Measurements from ENCODE around the gene DYRK1A.

DYRK1A gene

GRCh38 chr21:37551331-37551992 lies 184.9 kb downstream of the DYRK1A start:
- Histone ChIP-seq H3K27me3 (ENCODE audit: control insufficient read depth, insufficient read depth, low read length) (no peaks in the 10 kb centered on the region), H3K4me1 (ENCODE audit: control insufficient read depth, insufficient read depth, low read length) (no peaks in the 10 kb centered on the region), H3K9ac (ENCODE audit: low read depth, low read length) (no peak overlapping the region), H3K9me3 (ENCODE audit: control insufficient read depth, insufficient read depth, low read length) (no peaks in the 10 kb centered on the region), H3K4me3 (ENCODE audit: low read depth, low read length) (no peak overlapping the region), H3K36me3 (ENCODE audit: control insufficient read depth, insufficient read depth, low read length) (no peaks in the 10 kb centered on the region)

- H3K27me3 ChIP-seq (ENCODE audit: control insufficient read depth, insufficient read depth, low read length): no peaks in the 10 kb centered on the region
- no peaks in the 10 kb centered on the region for H3K9me3 ChIP-seq (ENCODE audit: control insufficient read depth, insufficient read depth, low read length)
- H3K4me3 ChIP-seq (ENCODE audit: low read depth, low read length): no peak overlapping the region
- no peaks in the 10 kb centered on the region for H3K36me3 ChIP-seq (ENCODE audit: control insufficient read depth, insufficient read depth, low read length)
- H3K9ac ChIP-seq (ENCODE audit: low read depth, low read length): no peak overlapping the region
- H3K4me1 ChIP-seq (ENCODE audit: control insufficient read depth, insufficient read depth, low read length): no peaks in the 10 kb centered on the region
These were observed 185.4 kb downstream of the DYRK1A start for GRCh38 chr21:37551993-37552355.

GRCh38 chr21:37552496-37553029 lies 186.0 kb downstream of the DYRK1A start:
- Histone ChIP-seq H3K4me1 (ENCODE audit: control insufficient read depth, insufficient read depth, low read length) (no peaks in the 10 kb centered on the region), H3K4me3 (ENCODE audit: low read depth, low read length) (no peak overlapping the region), H3K27me3 (ENCODE audit: control insufficient read depth, insufficient read depth, low read length) (no peaks in the 10 kb centered on the region), H3K36me3 (ENCODE audit: control insufficient read depth, insufficient read depth, low read length) (peaks cover 2% of the 10 kb centered on the region), H3K9ac (ENCODE audit: low read depth, low read length) (no peak overlapping the region), H3K9me3 (ENCODE audit: control insufficient read depth, insufficient read depth, low read length) (no peaks in the 10 kb centered on the region)

GRCh38 chr21:37553078-37553481 lies 186.5 kb downstream of the DYRK1A start:
- no peak overlapping the region for H3K4me3 ChIP-seq (ENCODE audit: low read depth, low read length)
- no peaks in the 10 kb centered on the region for H3K4me1 ChIP-seq (ENCODE audit: control insufficient read depth, insufficient read depth, low read length)
- no peaks in the 10 kb centered on the region for H3K9me3 ChIP-seq (ENCODE audit: control insufficient read depth, insufficient read depth, low read length)
- H3K27me3 ChIP-seq (ENCODE audit: control insufficient read depth, insufficient read depth, low read length): no peaks in the 10 kb centered on the region
- no peak overlapping the region for H3K9ac ChIP-seq (ENCODE audit: low read depth, low read length)
- peaks cover 2% of the 10 kb centered on the region for H3K36me3 ChIP-seq (ENCODE audit: control insufficient read depth, insufficient read depth, low read length)

GRCh38 chr21:37554661-37555379 lies 188.2 kb downstream of the DYRK1A start:
- no peaks in the 10 kb centered on the region for H3K27me3 ChIP-seq (ENCODE audit: control insufficient read depth, insufficient read depth, low read length)
- no peaks in the 10 kb centered on the region for H3K4me1 ChIP-seq (ENCODE audit: control insufficient read depth, insufficient read depth, low read length)

GRCh38 chr21:37555672-37556261 lies 189.2 kb downstream of the DYRK1A start:
- Histone ChIP-seq H3K4me3 (ENCODE audit: low read depth, low read length) (no peak overlapping the region), H3K9me3 (ENCODE audit: control insufficient read depth, insufficient read depth, low read length) (no peaks in the 10 kb centered on the region), H3K27me3 (ENCODE audit: control insufficient read depth, insufficient read depth, low read length) (no peaks in the 10 kb centered on the region), H3K9ac (ENCODE audit: low read depth, low read length) (no peak overlapping the region), H3K4me1 (ENCODE audit: control insufficient read depth, insufficient read depth, low read length) (no peaks in the 10 kb centered on the region), H3K36me3 (ENCODE audit: control insufficient read depth, insufficient read depth, low read length) (peaks cover 2% of the 10 kb centered on the region)

More at GRCh38 chr21:37554661-37555379, 188.2 kb downstream of the DYRK1A start:
- Histone ChIP-seq H3K9ac (ENCODE audit: low read depth, low read length) (no peak overlapping the region), H3K4me3 (ENCODE audit: low read depth, low read length) (no peak overlapping the region), H3K36me3 (ENCODE audit: control insufficient read depth, insufficient read depth, low read length) (peaks cover 2% of the 10 kb centered on the region), H3K9me3 (ENCODE audit: control insufficient read depth, insufficient read depth, low read length) (no peaks in the 10 kb centered on the region)

- no peak overlapping the region for H3K9ac ChIP-seq (ENCODE audit: low read depth, low read length)
- peaks cover 3% of the 10 kb centered on the region for H3K27me3 ChIP-seq (ENCODE audit: control insufficient read depth, insufficient read depth, low read length)
- H3K36me3 ChIP-seq (ENCODE audit: control insufficient read depth, insufficient read depth, low read length): peaks cover 2% of the 10 kb centered on the region
- no peak overlapping the region for H3K4me3 ChIP-seq (ENCODE audit: low read depth, low read length)
- no peaks in the 10 kb centered on the region for H3K4me1 ChIP-seq (ENCODE audit: control insufficient read depth, insufficient read depth, low read length)
- no peaks in the 10 kb centered on the region for H3K9me3 ChIP-seq (ENCODE audit: control insufficient read depth, insufficient read depth, low read length)
These were observed 190.8 kb downstream of the DYRK1A start for GRCh38 chr21:37557261-37557950.

GRCh38 chr21:37558676-37559211 lies 192.2 kb downstream of the DYRK1A start:
- Histone ChIP-seq H3K36me3 (ENCODE audit: control insufficient read depth, insufficient read depth, low read length) (peaks cover 2% of the 10 kb centered on the region), H3K9me3 (ENCODE audit: control insufficient read depth, insufficient read depth, low read length) (no peaks in the 10 kb centered on the region), H3K4me3 (ENCODE audit: low read depth, low read length) (no peak overlapping the region), H3K27me3 (ENCODE audit: control insufficient read depth, insufficient read depth, low read length) (peaks cover 13% of the 10 kb centered on the region), H3K9ac (ENCODE audit: low read depth, low read length) (no peak overlapping the region), H3K4me1 (ENCODE audit: control insufficient read depth, insufficient read depth, low read length) (no peaks in the 10 kb centered on the region)

- Histone ChIP-seq H3K4me3 (ENCODE audit: low read depth, low read length) (no peak overlapping the region), H3K9me3 (ENCODE audit: control insufficient read depth, insufficient read depth, low read length) (no peaks in the 10 kb centered on the region), H3K4me1 (ENCODE audit: control insufficient read depth, insufficient read depth, low read length) (peaks cover 8% of the 10 kb centered on the region), H3K36me3 (ENCODE audit: control insufficient read depth, insufficient read depth, low read length) (peaks cover 2% of the 10 kb centered on the region), H3K27me3 (ENCODE audit: control insufficient read depth, insufficient read depth, low read length) (peaks cover 13% of the 10 kb centered on the region), H3K9ac (ENCODE audit: low read depth, low read length) (no peak overlapping the region)
These were observed 193.8 kb downstream of the DYRK1A start for GRCh38 chr21:37560385-37560784.

GRCh38 chr21:37561506-37561905 lies 194.9 kb downstream of the DYRK1A start:
- Histone ChIP-seq H3K9me3 (ENCODE audit: control insufficient read depth, insufficient read depth, low read length) (no peaks in the 10 kb centered on the region), H3K36me3 (ENCODE audit: control insufficient read depth, insufficient read depth, low read length) (peaks cover 2% of the 10 kb centered on the region), H3K27me3 (ENCODE audit: control insufficient read depth, insufficient read depth, low read length) (peaks cover 13% of the 10 kb centered on the region), H3K4me3 (ENCODE audit: low read depth, low read length) (no peak overlapping the region), H3K9ac (ENCODE audit: low read depth, low read length) (no peak overlapping the region), H3K4me1 (ENCODE audit: control insufficient read depth, insufficient read depth, low read length) (peaks cover 8% of the 10 kb centered on the region)
